Liver (tissue), 3 donors: ENCODE data around the gene SLC24A4.

Experiments used
- CTCF ChIP-seq: fragments of 150-350 bp; IDR thresholded peaks from 2 replicates; pipeline ENCODE4 v1.5.1; 2017; ENCODE audit warnings: improper control_type of control experiment, low read depth, low read length; ENCODE audit not compliant: missing input control
- EGR1 ChIP-seq, 2 donors: IDR thresholded peaks; 2 replicates each; pipeline ENCODE4 v1.6.1; 2016 to 2018; ENCODE audit warnings: antibody characterized with exemption in 2 of 2, low read depth in 2 of 2
- FOXA1 ChIP-seq: IDR thresholded peaks from 2 replicates; pipeline ENCODE4 v1.6.1; 2016; ENCODE audit warnings: antibody characterized with exemption
- GABPA ChIP-seq, 2 donors: IDR thresholded peaks in 1 of 2; conservative IDR thresholded peaks in 1 of 2; 2 replicates each; pipeline ENCODE4 v1.6.1; 2016; ENCODE audit warnings: antibody characterized with exemption in 2 of 2, mild to moderate bottlenecking in 1 of 2, moderate library complexity in 1 of 2
- JUND ChIP-seq, 2 donors: IDR thresholded peaks; 2 replicates each; pipeline ENCODE4 v1.6.1; 2016; ENCODE audit warnings: antibody characterized with exemption in 2 of 2
- MAX ChIP-seq: IDR thresholded peaks from 2 replicates; pipeline ENCODE4 v1.6.1; 2016; ENCODE audit warnings: antibody characterized with exemption
- NR2F2 ChIP-seq: IDR thresholded peaks from 2 replicates; pipeline ENCODE4 v1.6.1; 2016; ENCODE audit warnings: antibody characterized with exemption
- RAD21 ChIP-seq, 2 donors: IDR thresholded peaks; 2 replicates each; pipeline ENCODE4 v1.6.1; 2016; ENCODE audit warnings: antibody characterized with exemption in 2 of 2, mild to moderate bottlenecking in 2 of 2
- RXRA ChIP-seq, 2 donors: IDR thresholded peaks; 2 replicates each; pipeline ENCODE4 v1.6.1; 2017 to 2018; ENCODE audit warnings: antibody characterized with exemption in 2 of 2, mild to moderate bottlenecking in 1 of 2
- TAF1 ChIP-seq: conservative IDR thresholded peaks from 2 replicates; pipeline ENCODE4 v1.6.1; 2016; ENCODE audit warnings: antibody characterized with exemption, mild to moderate bottlenecking
- YY1 ChIP-seq: IDR thresholded peaks from 2 replicates; pipeline ENCODE4 v1.6.1; 2016; ENCODE audit warnings: antibody characterized with exemption, mild to moderate bottlenecking
- TF ChIP-seq, protein P1 (sequence below): IDR thresholded peaks from 2 replicates; pipeline ENCODE4 v1.6.1; 2016; ENCODE audit warnings: antibody characterized with exemption, mild to moderate bottlenecking
- TF ChIP-seq, protein P2 (sequence below): IDR thresholded peaks from 2 replicates; pipeline ENCODE4 v1.6.1; 2016; ENCODE audit warnings: antibody characterized with exemption
- donor health status: healthy.
- donor health status: healthy.

DNA sequence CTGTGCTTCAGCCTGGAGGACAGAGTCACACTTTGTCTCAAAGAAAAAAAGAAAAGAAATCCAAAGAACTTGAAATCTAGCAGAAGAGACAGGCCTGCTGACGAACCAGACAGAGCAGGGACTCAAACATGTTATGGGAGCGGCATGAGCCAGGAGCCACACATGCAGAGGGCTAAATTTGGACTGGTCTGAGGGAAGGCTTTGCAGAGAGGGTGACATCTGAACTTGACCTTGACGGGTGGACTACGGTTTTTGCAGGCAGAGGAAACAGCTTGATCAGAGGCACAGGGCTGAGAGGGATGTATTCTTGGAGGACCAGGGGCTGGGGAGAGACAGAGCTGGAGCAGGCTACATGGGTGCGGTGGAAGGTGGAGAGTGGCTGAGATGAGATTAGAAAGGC lies 20.5 kb upstream of the SLC24A4 start:
- TF ChIP-seq CTCF (no peak), GABPA (IDR thresholded peaks at IDR 0.05 in 1 of 2, conservative IDR thresholded peaks at IDR 0.05 in 1 of 2) (no peak), MAX (no peak), JUND (IDR thresholded peaks at IDR 0.05) (no peak), RAD21 (IDR thresholded peaks at IDR 0.05) (no peak), FOXA1 (no peak), TAF1 (no peak), YY1 (no peak), EGR1 (IDR thresholded peaks at IDR 0.05; ENCODE audit: low read depth in 2 of 2) (no peak), RXRA (IDR thresholded peaks at IDR 0.05) (no peak), NR2F2 (peak; percentile 20)
- TF ChIP-seq, protein P1, sequence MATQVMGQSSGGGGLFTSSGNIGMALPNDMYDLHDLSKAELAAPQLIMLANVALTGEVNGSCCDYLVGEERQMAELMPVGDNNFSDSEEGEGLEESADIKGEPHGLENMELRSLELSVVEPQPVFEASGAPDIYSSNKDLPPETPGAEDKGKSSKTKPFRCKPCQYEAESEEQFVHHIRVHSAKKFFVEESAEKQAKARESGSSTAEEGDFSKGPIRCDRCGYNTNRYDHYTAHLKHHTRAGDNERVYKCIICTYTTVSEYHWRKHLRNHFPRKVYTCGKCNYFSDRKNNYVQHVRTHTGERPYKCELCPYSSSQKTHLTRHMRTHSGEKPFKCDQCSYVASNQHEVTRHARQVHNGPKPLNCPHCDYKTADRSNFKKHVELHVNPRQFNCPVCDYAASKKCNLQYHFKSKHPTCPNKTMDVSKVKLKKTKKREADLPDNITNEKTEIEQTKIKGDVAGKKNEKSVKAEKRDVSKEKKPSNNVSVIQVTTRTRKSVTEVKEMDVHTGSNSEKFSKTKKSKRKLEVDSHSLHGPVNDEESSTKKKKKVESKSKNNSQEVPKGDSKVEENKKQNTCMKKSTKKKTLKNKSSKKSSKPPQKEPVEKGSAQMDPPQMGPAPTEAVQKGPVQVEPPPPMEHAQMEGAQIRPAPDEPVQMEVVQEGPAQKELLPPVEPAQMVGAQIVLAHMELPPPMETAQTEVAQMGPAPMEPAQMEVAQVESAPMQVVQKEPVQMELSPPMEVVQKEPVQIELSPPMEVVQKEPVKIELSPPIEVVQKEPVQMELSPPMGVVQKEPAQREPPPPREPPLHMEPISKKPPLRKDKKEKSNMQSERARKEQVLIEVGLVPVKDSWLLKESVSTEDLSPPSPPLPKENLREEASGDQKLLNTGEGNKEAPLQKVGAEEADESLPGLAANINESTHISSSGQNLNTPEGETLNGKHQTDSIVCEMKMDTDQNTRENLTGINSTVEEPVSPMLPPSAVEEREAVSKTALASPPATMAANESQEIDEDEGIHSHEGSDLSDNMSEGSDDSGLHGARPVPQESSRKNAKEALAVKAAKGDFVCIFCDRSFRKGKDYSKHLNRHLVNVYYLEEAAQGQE, result no peak
- TF ChIP-seq, protein P2, sequence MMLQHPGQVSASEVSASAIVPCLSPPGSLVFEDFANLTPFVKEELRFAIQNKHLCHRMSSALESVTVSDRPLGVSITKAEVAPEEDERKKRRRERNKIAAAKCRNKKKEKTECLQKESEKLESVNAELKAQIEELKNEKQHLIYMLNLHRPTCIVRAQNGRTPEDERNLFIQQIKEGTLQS, result no peak
